Measurements from ENCODE around the gene OR9Q1. TPM values are rescaled to one million over a fixed set of nuclear protein-coding genes. Genes with fewer than 3 reads are reported as not detected.

Gene OR9Q1
- total RNA-seq, 2 experiments from 2014 or later = not detected

GRCh38 chr11:58127350-58127749 is 103.7 kb downstream of the OR9Q1 start:
- ChIA-PET POLR2A (no interaction called here), CTCF (ENCODE audit: unreplicated experiment) (no interaction called here)
- TF ChIP-seq, protein P1, sequence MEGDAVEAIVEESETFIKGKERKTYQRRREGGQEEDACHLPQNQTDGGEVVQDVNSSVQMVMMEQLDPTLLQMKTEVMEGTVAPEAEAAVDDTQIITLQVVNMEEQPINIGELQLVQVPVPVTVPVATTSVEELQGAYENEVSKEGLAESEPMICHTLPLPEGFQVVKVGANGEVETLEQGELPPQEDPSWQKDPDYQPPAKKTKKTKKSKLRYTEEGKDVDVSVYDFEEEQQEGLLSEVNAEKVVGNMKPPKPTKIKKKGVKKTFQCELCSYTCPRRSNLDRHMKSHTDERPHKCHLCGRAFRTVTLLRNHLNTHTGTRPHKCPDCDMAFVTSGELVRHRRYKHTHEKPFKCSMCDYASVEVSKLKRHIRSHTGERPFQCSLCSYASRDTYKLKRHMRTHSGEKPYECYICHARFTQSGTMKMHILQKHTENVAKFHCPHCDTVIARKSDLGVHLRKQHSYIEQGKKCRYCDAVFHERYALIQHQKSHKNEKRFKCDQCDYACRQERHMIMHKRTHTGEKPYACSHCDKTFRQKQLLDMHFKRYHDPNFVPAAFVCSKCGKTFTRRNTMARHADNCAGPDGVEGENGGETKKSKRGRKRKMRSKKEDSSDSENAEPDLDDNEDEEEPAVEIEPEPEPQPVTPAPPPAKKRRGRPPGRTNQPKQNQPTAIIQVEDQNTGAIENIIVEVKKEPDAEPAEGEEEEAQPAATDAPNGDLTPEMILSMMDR (conservative IDR thresholded peaks at IDR 0.05; ENCODE audit: low read length) = no peak
- TF ChIP-seq EZH2phosphoT487 (IDR thresholded peaks at IDR 0.05; ENCODE audit: borderline replicate concordance, low read depth, low read length) = no peak
- no peaks in the 10 kb centered on the region for H4K20me1 ChIP-seq (ENCODE audit: insufficient read depth, low read length)
- no peak overlapping the region for H3K27ac ChIP-seq (ENCODE audit: low read depth, low read length, poor library complexity, severe bottlenecking)
- H2AFZ ChIP-seq (ENCODE audit: low read length) = no peak overlapping the region
- no peaks in the 10 kb centered on the region for H3K9me3 ChIP-seq (ENCODE audit: low read length)
- intact Hi-C loops (cut with micrococcal nuclease; ENCODE audit: unreplicated experiment) = no loop called here
- H3K4me2 ChIP-seq (ENCODE audit: low read length) = no peak overlapping the region
- no peaks in the 10 kb centered on the region for H3K79me2 ChIP-seq (ENCODE audit: insufficient read depth, low read depth, low read length)
- no TSS peak for BruUV-seq (replicated peaks)
- no peak overlapping the region for H3K4me3 ChIP-seq (ENCODE audit: low read depth, low read length, poor library complexity, severe bottlenecking)
- no peak for DNase-seq (ENCODE audit: low spot score)
- no peaks in the 10 kb centered on the region for H3K9me2 ChIP-seq (ENCODE audit: insufficient read depth, low read length)
- no peaks in the 10 kb centered on the region for H3K36me3 ChIP-seq (ENCODE audit: insufficient read depth, low read length)
- no peaks in the 10 kb centered on the region for H3K4me1 ChIP-seq (ENCODE audit: insufficient read depth, low read length, poor library complexity, severe bottlenecking)

- no peaks in the 10 kb centered on the region for H3K9me3 ChIP-seq (ENCODE audit: low read length)
- POLR2A ChIA-PET = no interaction called here
- H2AFZ ChIP-seq (ENCODE audit: low read length) = no peak overlapping the region
- no peaks in the 10 kb centered on the region for H3K4me1 ChIP-seq (ENCODE audit: insufficient read depth, low read length, poor library complexity, severe bottlenecking)
- H3K36me3 ChIP-seq (ENCODE audit: insufficient read depth, low read length) = no peaks in the 10 kb centered on the region
- no peaks in the 10 kb centered on the region for H3K79me2 ChIP-seq (ENCODE audit: insufficient read depth, low read depth, low read length)
- H4K20me1 ChIP-seq (ENCODE audit: insufficient read depth, low read length) = no peaks in the 10 kb centered on the region
- no peaks in the 10 kb centered on the region for H3K9me2 ChIP-seq (ENCODE audit: insufficient read depth, low read length)
- H3K4me2 ChIP-seq (ENCODE audit: low read length) = no peak overlapping the region
- no peak overlapping the region for H3K27ac ChIP-seq (ENCODE audit: low read depth, low read length, poor library complexity, severe bottlenecking)
- BruUV-seq (replicated peaks) = no TSS peak
- intact Hi-C loops (cut with micrococcal nuclease; ENCODE audit: unreplicated experiment) = no loop called here
- TF ChIP-seq, protein P1 (conservative IDR thresholded peaks at IDR 0.05; ENCODE audit: low read length) = no peak
- TF ChIP-seq EZH2phosphoT487 (IDR thresholded peaks at IDR 0.05; ENCODE audit: borderline replicate concordance, low read depth, low read length) = no peak
- CTCF ChIA-PET (ENCODE audit: unreplicated experiment) = no interaction called here
- H3K4me3 ChIP-seq (ENCODE audit: low read depth, low read length, poor library complexity, severe bottlenecking) = no peak overlapping the region
- no peak for DNase-seq (ENCODE audit: low spot score)
Measured at GRCh38 chr11:58133309-58134076, 109.8 kb downstream of the OR9Q1 start.

DNA sequence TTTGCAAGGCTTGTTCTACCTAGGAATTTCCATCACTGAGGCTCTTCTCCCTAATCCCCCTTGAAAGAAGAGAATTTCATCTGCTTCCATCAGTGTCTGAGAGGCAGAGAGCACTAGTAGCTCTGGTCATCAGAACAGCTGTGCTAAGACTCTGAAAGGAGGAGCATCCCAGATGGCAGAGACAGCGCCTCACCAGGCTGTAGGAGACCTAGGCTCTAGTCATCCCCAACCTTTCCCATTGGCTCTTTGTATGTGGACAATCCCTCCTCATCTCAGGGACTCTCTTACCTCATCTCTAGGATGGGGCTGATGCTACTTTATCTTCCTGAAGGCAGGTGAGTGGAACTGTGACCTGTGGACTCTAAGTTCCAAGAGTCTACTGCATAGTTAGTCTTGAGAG is 110.5 kb downstream of the OR9Q1 start:
- BruUV-seq (replicated peaks) = no TSS peak
- H3K9me3 ChIP-seq (ENCODE audit: low read length) = no peaks in the 10 kb centered on the region
- TF ChIP-seq, protein P1 (conservative IDR thresholded peaks at IDR 0.05; ENCODE audit: low read length) = no peak
- no peak for TF ChIP-seq EZH2phosphoT487 (IDR thresholded peaks at IDR 0.05; ENCODE audit: borderline replicate concordance, low read depth, low read length)
- POLR2A ChIA-PET = interaction anchor here (0.6 kb wide), 1 partner anchor 781 kb away, joined by 7 read pairs; no protein-coding TSS in a partner anchor
- no peaks in the 10 kb centered on the region for H3K9me2 ChIP-seq (ENCODE audit: insufficient read depth, low read length)
- CTCF ChIA-PET (ENCODE audit: unreplicated experiment) = interaction anchor here (0.6 kb wide), 1 partner anchor 846 kb away, joined by 3 read pairs; no protein-coding TSS in a partner anchor
- no peak overlapping the region for H3K4me2 ChIP-seq (ENCODE audit: low read length)
- intact Hi-C loops (cut with micrococcal nuclease; ENCODE audit: unreplicated experiment) = no loop called here
- no peaks in the 10 kb centered on the region for H3K79me2 ChIP-seq (ENCODE audit: insufficient read depth, low read depth, low read length)
- no peaks in the 10 kb centered on the region for H4K20me1 ChIP-seq (ENCODE audit: insufficient read depth, low read length)
- no peaks in the 10 kb centered on the region for H3K4me1 ChIP-seq (ENCODE audit: insufficient read depth, low read length, poor library complexity, severe bottlenecking)
- no peaks in the 10 kb centered on the region for H3K36me3 ChIP-seq (ENCODE audit: insufficient read depth, low read length)
- H3K27ac ChIP-seq (ENCODE audit: low read depth, low read length, poor library complexity, severe bottlenecking) = no peak overlapping the region
- H2AFZ ChIP-seq (ENCODE audit: low read length) = no peak overlapping the region
- H3K4me3 ChIP-seq (ENCODE audit: low read depth, low read length, poor library complexity, severe bottlenecking) = no peak overlapping the region
- no peak for DNase-seq (ENCODE audit: low spot score)

Measured in OCI-LY7 (cell line).